ENCODE data around the gene LCNL1.

DNA sequence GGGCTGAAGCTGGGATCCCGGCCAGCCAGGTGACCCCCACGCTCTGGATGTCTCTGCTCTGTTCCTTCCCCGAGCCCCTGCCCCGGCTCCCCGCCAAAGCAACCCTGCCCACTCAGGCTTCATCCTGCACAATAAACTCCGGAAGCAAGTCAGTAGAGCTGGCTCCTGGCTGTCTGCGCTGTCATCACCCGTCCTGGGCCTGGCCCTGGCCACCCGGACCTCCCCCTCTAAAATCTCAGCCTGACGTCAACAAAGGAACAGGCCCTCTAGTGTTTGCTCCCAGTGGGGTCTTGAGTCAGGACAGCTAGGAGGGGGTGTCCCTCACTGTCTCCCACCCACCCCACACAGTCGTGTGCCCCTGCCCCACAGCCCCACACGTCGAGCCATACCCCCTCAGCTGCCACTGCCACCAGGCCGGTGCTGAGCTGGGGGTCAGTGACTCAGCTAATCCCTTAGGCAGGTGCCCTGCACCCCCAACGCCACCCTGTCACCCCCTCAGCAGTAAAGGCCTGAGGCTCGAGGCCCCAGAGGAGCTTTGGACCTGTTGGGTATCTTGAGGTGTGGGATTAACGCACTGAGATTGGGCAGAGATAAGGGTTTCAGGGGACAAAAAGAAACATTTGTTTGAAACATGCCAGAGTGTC, 1.1 kb upstream of the LCNL1 start:
- TF ChIP-seq, protein P1, sequence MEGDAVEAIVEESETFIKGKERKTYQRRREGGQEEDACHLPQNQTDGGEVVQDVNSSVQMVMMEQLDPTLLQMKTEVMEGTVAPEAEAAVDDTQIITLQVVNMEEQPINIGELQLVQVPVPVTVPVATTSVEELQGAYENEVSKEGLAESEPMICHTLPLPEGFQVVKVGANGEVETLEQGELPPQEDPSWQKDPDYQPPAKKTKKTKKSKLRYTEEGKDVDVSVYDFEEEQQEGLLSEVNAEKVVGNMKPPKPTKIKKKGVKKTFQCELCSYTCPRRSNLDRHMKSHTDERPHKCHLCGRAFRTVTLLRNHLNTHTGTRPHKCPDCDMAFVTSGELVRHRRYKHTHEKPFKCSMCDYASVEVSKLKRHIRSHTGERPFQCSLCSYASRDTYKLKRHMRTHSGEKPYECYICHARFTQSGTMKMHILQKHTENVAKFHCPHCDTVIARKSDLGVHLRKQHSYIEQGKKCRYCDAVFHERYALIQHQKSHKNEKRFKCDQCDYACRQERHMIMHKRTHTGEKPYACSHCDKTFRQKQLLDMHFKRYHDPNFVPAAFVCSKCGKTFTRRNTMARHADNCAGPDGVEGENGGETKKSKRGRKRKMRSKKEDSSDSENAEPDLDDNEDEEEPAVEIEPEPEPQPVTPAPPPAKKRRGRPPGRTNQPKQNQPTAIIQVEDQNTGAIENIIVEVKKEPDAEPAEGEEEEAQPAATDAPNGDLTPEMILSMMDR (IDR thresholded peaks at IDR 0.05), result no peak
- no peak for TF ChIP-seq POLR2A (IDR thresholded peaks at IDR 0.05)
- TF ChIP-seq POLR2AphosphoS5 (IDR thresholded peaks at IDR 0.05), result no peak
